ENCODE measurements around the gene SEMA3D.

The SEMA3D gene

GRCh38 chr7:85222522-85222921 is 35.7 kb upstream of the SEMA3D start:
- TF ChIP-seq CTCF (IDR thresholded peaks at IDR 0.05) (no peak), ZFX (IDR thresholded peaks at IDR 0.05; ENCODE audit: borderline replicate concordance) (no peak)
- no peak overlapping the region for H3K27ac ChIP-seq

- TF ChIP-seq ZFX (IDR thresholded peaks at IDR 0.05; ENCODE audit: borderline replicate concordance) (no peak), CTCF (IDR thresholded peaks at IDR 0.05) (no peak)
- no peak overlapping the region for H3K27ac ChIP-seq
These were observed 34.9 kb upstream of the SEMA3D start for GRCh38 chr7:85221796-85222195.

GRCh38 chr7:85220651-85221050 is 33.8 kb upstream of the SEMA3D start:
- TF ChIP-seq ZFX (IDR thresholded peaks at IDR 0.05; ENCODE audit: borderline replicate concordance) (no peak), CTCF (IDR thresholded peaks at IDR 0.05) (no peak)
- no peak overlapping the region for H3K27ac ChIP-seq

GRCh38 chr7:85220023-85220422 is 33.2 kb upstream of the SEMA3D start:
- TF ChIP-seq ZFX (IDR thresholded peaks at IDR 0.05; ENCODE audit: borderline replicate concordance): no peak
- TF ChIP-seq CTCF (IDR thresholded peaks at IDR 0.05): no peak
- no peak overlapping the region for H3K27ac ChIP-seq

GRCh38 chr7:85217085-85217484 is 30.2 kb upstream of the SEMA3D start:
- H3K27ac ChIP-seq: no peak overlapping the region
- TF ChIP-seq ZFX (IDR thresholded peaks at IDR 0.05; ENCODE audit: borderline replicate concordance) (no peak), CTCF (IDR thresholded peaks at IDR 0.05) (no peak)

GRCh38 chr7:85215098-85215497 is 28.2 kb upstream of the SEMA3D start:
- no peak overlapping the region for H3K27ac ChIP-seq
- TF ChIP-seq CTCF (IDR thresholded peaks at IDR 0.05): no peak
- TF ChIP-seq ZFX (IDR thresholded peaks at IDR 0.05; ENCODE audit: borderline replicate concordance): no peak

GRCh38 chr7:85213500-85213899 is 26.6 kb upstream of the SEMA3D start:
- no peak overlapping the region for H3K27ac ChIP-seq
- TF ChIP-seq CTCF (IDR thresholded peaks at IDR 0.05) (no peak), ZFX (IDR thresholded peaks at IDR 0.05; ENCODE audit: borderline replicate concordance) (no peak)

Measured in 22Rv1 (cell line).